ENCODE data around the gene C17orf78. TPM values are rescaled to one million over a fixed set of nuclear protein-coding genes. Genes with fewer than 3 reads are reported as not detected.

C17orf78 gene
- total and polyA plus RNA-seq, 2 of the 8 experiments (the other 6 are each of a cell fraction or from before 2014, with no cell fraction given), result not detected

DNA sequence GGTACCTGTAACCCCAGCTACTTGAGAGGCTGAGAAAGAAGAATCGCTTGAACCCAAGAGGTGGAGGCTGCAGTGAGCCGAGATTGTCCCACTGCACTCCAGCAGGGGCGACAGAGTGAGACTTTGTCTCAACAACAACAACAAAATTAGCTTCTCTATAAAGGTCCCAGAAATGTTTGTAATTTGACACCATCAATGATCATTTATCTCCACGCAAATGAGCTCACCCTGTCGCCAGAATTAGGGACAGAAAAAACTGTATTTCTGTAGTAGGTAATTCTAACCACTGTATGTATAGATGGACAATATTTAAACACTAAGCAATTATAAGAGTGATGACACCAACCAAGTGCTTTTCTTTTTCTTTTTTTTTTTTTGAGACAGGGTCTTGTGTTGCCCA lies 10.7 kb downstream of the C17orf78 start:
- Histone ChIP-seq H2BK120ac (replicated peaks; ENCODE audit: low read depth, low read length) (no peak overlapping the region), H3K36me3 (ENCODE audit: control insufficient read depth in 2 of 4, insufficient read depth in 4 of 4, low read length in 3 of 4) (no peaks in the 10 kb centered on the region), H3K23ac (ENCODE audit: insufficient read length) (no peak overlapping the region), H3K23me2 (ENCODE audit: low read depth, low read length) (no peaks in the 10 kb centered on the region), H3K14ac (ENCODE audit: insufficient read length) (no peak overlapping the region), H2BK12ac (ENCODE audit: low read depth, low read length) (no peak overlapping the region), H3K4ac (replicated peaks; ENCODE audit: insufficient read length, low read depth, low read length) (no peak overlapping the region), H2BK5ac (ENCODE audit: low read depth, low read length) (no peak overlapping the region), H4K5ac (ENCODE audit: insufficient read length, low read depth, low read length) (no peak overlapping the region), H2AK5ac (ENCODE audit: low read depth, low read length) (no peak overlapping the region), H4K20me1 (replicated peaks in 1 of 2; ENCODE audit: control insufficient read depth in 1 of 2, insufficient read depth in 2 of 2, low read length in 2 of 2) (no peaks in the 10 kb centered on the region), H3K27ac (ENCODE audit: low read depth, low read length) (no peak overlapping the region), H3K4me2 (ENCODE audit: insufficient read depth in 1 of 2, low read depth in 2 of 2, low read length in 2 of 2) (no peak overlapping the region), H3K4me1 (replicated peaks in 1 of 4; ENCODE audit: control insufficient read depth in 3 of 4, insufficient read depth in 4 of 4, low read length in 3 of 4) (no peaks in the 10 kb centered on the region), H2BK15ac (ENCODE audit: low read length) (no peak overlapping the region), H2AFZ (ENCODE audit: low read length) (no peak overlapping the region), H3K9me3 (ENCODE audit: insufficient read depth in 2 of 2, low read depth in 1 of 2, low read length in 1 of 2) (no peaks in the 10 kb centered on the region), H3K79me2 (ENCODE audit: control insufficient read depth in 1 of 2, insufficient read depth in 2 of 2, low read length in 2 of 2) (no peaks in the 10 kb centered on the region), H3K79me1 (ENCODE audit: low read depth, low read length) (no peaks in the 10 kb centered on the region), H2BK20ac (ENCODE audit: low read length) (no peak overlapping the region), H3K9ac (replicated peaks in 1 of 4; ENCODE audit: extremely low read depth in 1 of 4, low read depth in 3 of 4, low read length in 3 of 4) (no peak overlapping the region), H4K91ac (replicated peaks; ENCODE audit: insufficient read length, low read length) (no peak overlapping the region), H3K4me3 (ENCODE audit: extremely low read depth in 1 of 4, insufficient read depth in 2 of 4, low read depth in 3 of 4, low read length in 4 of 4) (no peak overlapping the region), H4K8ac (ENCODE audit: extremely low read depth, insufficient read depth, low read length) (no peak overlapping the region), H3K56ac (replicated peaks; ENCODE audit: insufficient read length, low read depth, low read length) (no peak overlapping the region), H3K27me3 (replicated peaks in 1 of 4; ENCODE audit: control insufficient read depth in 3 of 4, extremely low read depth in 1 of 4, insufficient read depth in 3 of 4, low read length in 3 of 4) (no peaks in the 10 kb centered on the region), H3K18ac (ENCODE audit: extremely low read depth, low read length) (no peak overlapping the region)
- TF ChIP-seq POLR2AphosphoS5 (IDR thresholded peaks at IDR 0.05; ENCODE audit: low read depth, low read length), result no peak
- TF ChIP-seq, protein P1, sequence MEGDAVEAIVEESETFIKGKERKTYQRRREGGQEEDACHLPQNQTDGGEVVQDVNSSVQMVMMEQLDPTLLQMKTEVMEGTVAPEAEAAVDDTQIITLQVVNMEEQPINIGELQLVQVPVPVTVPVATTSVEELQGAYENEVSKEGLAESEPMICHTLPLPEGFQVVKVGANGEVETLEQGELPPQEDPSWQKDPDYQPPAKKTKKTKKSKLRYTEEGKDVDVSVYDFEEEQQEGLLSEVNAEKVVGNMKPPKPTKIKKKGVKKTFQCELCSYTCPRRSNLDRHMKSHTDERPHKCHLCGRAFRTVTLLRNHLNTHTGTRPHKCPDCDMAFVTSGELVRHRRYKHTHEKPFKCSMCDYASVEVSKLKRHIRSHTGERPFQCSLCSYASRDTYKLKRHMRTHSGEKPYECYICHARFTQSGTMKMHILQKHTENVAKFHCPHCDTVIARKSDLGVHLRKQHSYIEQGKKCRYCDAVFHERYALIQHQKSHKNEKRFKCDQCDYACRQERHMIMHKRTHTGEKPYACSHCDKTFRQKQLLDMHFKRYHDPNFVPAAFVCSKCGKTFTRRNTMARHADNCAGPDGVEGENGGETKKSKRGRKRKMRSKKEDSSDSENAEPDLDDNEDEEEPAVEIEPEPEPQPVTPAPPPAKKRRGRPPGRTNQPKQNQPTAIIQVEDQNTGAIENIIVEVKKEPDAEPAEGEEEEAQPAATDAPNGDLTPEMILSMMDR (IDR thresholded peaks at IDR 0.05; ENCODE audit: control extremely low read depth in 1 of 3, insufficient read depth in 1 of 3, low read depth in 1 of 3, low read length in 3 of 3), result peak; percentile 9 to 40 (median 25); a peak in 2 of 4 replicates
- TF ChIP-seq EP300 (IDR thresholded peaks at IDR 0.05; ENCODE audit: borderline replicate concordance in 1 of 2, low read depth in 2 of 2, low read length in 2 of 2), result no peak
- TF ChIP-seq BCL11A (IDR thresholded peaks at IDR 0.05; ENCODE audit: low read depth in 2 of 2, low read length in 2 of 2), result no peak
- FAIRE-seq (no peak), DNase-seq (ENCODE audit: low read depth in 1 of 2, low spot score in 2 of 2) (no peak)
- CTCF ChIA-PET (ENCODE audit: partially characterized antibody), result interaction anchor here (0.7 to 9.1 kb wide), 13 partner anchors 8 to 132 kb away, joined by 3 to 126 read pairs (median 3); partner anchors contain the start of gene C17orf78
- 78% methylated on average over 5 of the region's 5 CpGs; no CpG with 5 or more reads in 1 of the 2 experiments for WGBS, 2 experiments (ENCODE audit: extremely low coverage in 1 of 2, insufficient coverage in 1 of 2, insufficient read length in 1 of 2, insufficient replicate concordance in 2 of 2, low coverage in 1 of 2, low lambda C conversion rate in 2 of 2, missing lambda C conversion rate in 1 of 2)
- POLR2A ChIA-PET (ENCODE audit: partially characterized antibody), result interaction anchor here (0.7 to 2.5 kb wide), 3 partner anchors 10 to 22 kb away, joined by 3 to 7 read pairs (median 6); partner anchors contain the start of genes ACACA and TADA2A

Data from H1 (cell line).